GM21825 (cell line): ENCODE measurements around the gene MBP.

Source experiments
- ATAC-seq: cut with Tn5 transposase; IDR thresholded peaks from one replicate; pipeline ENCODE4 v1.9.1; 2021; ENCODE audit warnings: mild to moderate bottlenecking, moderate library complexity; ENCODE audit not compliant: unreplicated experiment

Gene MBP

DNA sequence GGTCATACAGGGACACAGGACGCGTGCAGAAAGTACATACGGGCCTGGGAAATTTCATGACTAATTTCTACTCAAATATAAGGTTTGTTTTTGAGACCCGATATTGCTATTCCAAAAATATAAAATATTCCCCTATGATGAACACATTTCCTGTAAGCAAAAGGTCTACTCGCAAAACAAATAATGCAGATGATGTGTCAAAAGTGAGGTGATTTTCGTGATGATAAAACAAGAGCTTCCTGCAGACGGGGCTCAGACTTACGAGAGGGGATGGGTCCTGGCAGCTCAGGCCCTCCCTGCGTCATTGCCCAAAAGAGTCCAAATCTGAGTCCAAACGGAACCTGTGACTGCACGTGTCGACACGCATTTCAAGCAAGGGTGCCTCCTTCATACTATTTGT is 62.7 kb downstream of the MBP start:
- no peak for ATAC-seq

DNA sequence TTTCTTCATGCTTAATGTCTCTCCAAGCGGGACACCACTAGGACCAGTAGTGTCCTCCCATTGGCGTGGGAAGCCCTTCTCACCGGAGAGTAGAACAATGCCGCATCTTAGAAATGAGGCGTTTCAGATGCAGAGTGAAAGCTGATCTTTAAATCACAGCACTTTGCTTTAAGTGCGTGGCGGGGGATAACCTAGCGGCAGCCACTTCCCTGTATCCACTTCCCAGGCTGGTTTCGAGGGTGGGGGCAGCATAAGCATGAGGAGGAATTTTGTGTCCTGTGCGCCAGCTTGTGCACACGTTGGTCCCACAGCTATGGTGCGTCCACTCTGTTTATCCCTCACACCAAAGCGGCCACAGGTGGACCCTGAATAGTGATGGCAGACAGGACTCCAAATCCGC is 63.1 kb downstream of the MBP start:
- no peak for ATAC-seq

DNA sequence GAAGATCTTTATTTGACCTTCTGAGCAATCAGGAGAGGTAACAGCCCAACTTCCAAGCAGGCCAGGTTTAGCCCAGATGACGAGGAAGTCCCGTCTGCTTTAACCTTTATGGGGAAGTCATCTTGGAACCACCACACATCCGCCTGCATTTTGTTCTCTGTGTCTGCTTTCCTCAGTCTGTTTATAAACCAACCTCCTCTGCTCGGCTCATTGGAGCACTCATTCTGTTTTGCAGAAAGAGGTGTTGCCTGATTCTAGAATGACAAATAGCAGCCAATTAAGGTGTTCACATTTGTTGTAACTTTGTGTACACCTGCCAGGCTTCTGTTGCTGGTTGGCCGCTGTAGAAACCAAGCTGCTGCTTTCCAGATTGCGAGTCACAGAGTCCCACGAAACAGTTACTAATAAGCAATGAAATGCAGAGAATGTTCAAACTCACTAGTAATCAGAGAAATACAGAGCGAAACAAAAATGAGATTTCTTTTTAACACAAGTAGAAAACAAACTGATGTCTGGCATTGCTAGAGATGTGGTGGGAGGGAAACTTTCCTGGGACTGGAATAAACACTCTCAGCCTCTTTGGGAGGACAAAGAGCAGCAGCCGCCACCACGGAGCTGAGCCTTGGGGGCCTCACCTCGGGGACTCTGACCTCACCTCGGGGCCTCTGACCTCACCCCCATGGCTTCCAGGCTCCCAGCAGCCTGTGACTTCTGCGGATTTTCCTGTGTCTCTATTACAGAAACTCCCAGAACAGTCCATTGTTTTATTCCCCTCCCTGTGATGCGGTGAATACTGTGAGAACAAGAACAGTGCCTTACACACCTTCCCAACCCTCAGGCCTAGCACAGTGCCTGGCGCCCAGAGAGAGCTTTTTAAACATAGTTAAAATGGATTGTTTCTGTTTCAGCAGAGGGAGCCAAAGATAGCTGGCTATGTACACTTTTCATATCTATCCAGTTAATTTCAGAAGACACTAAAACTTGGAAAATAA is 64.0 kb downstream of the MBP start:
- ATAC-seq = no peak

DNA sequence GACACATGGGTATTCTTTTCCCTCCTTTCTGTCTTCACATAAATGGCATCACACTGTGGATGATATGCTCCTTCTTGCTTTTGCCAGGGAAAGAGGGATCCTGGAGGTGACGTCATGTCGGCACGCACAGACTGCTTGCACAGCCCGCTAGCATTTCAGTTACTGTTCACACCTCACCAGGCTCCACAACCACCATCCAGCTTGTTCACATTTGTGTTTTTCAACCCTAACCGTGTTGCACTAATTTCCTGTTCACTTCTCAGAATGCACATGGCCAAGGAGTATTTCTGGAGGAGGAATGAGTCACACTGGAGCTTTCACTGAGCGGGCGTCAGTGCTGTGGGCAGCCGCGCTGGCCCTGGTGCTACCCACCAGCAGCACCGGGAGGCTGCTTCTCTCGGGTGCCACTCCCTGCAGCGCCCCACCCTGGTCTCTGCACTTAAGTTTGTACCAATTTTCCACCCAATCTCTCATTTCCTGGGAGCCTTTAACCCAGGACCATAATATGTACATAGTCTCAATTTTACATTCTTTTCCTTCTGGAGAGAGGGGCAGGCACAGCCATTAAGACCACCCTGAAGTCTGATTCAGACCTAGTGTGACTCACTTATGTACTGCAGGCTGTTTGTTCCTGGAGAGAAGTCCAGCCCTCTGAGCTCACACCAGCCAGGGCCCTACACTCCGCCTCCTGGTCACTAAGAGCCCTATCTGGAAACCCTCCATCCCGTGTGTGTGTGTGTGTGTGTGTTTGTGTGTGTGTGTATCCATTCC is 65.1 kb downstream of the MBP start:
- peak; percentile 19 for ATAC-seq

DNA sequence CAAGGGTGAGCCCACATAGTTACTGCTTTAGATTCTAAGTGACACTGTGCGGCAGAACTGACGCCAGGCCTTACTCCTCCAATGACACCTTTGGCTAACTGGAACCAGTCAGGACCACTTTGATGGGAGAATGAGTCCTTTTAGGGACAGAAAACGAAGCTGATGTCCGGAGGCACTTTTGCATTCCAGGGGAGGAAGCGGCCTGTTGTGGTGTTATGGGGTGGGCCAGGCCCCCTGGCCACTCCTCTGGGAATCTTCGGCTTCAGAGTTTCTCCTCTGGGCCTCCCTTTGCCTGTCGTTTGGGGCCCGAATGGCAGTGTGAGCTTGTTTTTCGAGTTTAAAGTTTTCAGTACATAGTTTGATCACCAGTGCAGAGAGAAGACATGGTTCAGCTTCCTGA is 65.9 kb downstream of the MBP start:
- no peak for ATAC-seq

DNA sequence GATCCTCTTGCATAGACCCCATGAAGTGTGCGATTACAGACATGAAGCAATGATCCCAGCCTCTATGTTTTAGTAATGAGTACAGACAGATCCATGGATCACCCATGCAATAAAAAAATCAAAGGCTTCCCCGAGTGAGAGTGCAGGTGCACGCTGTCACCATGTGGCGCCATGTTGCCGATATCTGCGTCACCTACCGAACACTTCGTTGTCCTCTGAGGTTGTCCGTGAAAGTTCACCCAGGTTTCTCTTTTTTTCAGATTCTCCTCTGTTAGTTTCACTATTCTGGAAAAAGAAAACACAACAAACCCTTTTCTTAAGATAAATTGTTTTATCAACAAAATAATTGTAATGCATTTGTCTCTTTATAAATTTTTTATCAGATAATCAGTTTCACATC is 66.5 kb downstream of the MBP start:
- ATAC-seq = no peak

DNA sequence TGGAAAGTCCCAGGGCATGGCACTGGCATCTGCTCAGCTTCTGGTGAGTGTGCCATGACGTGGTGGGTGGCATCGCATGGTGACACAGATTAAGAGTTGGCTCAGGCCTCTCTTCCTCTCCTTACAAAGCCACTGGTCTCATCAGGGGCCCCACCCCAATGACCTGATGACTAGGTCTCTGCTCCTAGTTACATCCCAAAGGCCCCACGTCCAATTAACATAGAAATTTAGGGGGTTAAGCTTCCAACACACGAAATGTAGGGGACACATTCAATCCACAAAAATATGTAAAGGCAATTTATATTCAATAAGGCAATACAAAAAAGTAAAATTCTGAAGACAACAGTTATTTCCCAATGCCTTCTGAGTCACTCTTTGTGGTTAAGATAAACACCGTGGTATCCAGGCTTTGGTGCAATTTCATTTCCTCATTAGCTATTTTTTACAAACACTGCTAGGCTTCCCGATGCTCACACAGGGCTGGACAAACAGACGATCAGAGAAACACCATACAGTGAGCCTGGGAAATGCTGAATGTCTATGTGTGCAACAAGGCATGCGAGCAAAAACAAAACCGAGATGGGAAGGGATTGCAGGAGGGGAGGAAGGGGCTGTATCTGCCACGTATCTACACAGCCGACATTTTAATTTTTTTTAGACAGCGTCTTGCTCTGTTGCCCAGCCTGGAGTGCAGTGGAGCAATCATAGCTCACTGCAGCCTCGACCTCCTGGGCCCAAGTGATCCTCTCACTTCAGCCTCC is 67.2 kb downstream of the MBP start:
- peak; percentile 32 for ATAC-seq

DNA sequence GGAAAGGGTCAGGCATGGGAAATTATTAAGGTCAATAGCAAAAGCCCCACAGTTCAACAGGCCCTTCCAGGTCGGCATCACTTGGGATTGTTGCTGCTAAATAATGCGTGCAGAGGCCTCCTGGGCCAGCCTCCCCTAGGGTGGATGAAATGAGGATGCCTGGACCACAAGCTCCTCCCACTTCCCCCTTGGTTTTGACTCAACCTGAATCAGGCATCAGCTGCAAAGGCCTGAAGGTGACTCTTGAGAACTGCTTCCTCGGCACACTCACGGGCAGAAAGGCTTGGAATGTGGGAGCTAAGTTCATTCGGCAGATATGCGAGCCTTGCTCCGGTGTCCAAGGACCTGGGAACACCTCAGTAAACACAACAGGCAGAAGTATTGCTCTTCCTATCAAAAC is 69.3 kb downstream of the MBP start:
- peak; percentile 52 for ATAC-seq

DNA sequence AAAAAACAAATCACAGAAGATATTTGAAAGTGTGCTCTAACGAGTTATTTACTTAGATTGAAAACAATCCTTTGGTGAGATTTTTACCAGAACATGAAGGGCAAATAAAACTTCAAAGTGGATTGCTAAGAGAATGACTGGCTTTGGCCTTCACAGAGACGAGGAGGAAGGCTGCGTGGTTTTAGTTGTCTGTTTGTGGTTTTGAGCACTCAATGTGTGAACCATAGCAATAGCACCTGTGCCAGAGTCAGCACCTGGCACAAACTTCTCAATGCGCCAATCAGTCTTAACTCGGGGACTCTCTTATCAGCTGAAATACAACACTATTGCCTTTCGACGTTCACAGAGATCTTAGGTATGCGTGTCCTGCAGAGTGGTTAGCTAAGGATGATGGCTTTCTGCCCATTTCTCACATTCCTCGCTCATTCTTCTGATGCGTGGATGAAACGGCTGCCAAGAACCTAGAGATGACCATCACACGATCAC is 70.0 kb downstream of the MBP start:
- peak; percentile 30 for ATAC-seq

DNA sequence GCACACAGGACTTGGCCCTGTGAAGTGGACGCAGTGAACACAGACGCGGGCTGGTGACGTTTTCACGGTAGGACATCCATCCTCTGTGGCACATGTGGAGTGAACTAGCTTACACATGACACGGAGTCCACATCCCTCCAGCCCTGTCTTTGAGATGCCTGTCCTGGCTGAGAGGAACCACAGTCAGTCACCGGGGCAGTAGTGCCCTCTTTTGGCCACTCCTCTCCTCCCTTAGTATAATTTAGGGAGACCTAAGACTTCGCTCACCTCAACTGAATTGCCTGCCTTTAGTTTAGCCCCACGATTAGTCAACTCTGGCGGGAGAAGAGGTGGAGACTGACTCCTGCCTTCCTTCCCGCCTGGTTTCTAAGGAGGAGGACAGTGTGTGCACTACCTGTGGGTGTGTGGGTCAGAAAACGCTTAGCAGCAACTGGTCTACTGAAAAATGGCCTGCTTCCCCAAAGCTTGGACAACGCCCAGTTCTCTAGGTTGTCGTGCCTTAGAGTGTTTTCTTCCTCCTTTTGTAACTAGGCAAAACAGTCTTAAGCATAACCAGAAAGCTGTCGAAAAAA is 70.6 kb downstream of the MBP start:
- peak; percentile 25 for ATAC-seq

DNA sequence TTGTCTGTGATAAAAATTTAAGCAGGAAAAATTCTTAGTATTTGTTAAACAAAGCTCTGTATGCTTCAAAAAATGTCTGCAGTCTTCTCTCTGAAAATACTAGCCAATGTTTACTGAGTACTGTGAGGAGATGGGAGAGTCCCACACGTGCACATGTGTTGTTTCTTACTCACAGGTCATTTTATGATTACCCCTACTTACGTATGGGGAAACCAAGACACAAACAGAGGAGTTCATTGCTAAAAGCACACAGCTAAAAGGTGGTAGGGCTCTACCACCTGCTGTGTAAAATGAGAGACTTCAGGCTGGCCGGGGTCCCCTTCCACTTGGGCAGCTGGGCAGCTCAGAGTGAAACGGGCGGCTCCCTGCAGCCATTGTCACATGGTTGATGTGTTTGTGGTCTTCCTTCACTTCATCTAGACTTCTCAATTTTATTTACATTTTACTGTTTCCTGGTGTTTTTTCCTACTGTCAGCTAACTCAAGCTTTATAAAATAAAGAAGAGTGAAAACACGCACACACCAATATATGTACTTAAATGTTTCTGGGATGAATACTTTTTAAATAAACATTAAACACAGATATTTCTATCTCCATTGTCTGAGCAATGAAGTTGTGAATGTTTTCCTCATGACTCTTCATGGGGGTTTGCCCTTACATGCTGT is 71.2 kb downstream of the MBP start:
- no peak for ATAC-seq

DNA sequence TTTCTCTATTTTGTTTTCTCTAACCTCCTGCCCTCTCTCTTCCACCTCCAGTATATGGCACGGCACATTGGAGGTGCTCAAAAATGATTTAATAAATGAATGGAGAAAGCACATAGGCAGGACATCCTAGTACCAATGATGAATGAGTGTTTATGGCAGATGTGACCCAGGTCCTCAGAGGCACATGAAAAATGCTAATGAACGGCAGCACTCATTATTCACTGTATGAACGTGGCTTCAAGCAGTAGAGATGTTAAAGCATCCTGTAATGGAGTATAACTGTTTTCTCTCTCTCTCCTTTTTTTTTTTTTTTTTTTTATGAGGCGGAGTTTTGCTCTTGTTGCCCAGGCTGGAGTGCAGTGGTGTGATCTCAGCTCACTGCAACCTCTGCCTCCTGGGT is 72.4 kb downstream of the MBP start:
- ATAC-seq = no peak

DNA sequence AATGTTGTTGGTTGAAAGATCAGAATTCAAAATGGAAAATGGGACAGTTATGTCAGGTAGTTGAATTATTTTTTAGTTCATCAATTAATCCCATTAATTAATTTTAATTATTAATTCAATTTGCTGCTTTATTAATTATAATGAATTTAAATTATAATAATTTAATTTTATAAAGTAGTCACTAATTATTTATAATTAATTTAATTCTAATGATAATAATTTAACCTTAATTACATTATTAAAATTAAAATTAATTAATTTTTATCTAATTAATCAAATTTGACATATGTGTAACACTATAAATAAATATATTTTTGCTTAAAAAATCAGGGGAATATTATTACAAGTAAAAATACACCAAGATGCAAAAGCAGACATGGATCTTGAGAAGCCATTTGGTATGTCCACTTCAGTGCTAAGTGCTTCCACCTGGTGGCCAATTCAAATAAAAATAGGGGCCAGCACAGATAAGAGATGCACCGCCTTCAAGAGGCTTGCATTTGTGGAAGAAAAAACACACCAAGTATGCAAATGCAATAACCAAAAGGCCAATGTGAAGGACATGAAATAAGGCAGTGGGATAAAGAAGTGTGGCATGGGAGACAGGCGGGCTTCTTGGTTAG is 73.2 kb downstream of the MBP start:
- ATAC-seq = no peak

DNA sequence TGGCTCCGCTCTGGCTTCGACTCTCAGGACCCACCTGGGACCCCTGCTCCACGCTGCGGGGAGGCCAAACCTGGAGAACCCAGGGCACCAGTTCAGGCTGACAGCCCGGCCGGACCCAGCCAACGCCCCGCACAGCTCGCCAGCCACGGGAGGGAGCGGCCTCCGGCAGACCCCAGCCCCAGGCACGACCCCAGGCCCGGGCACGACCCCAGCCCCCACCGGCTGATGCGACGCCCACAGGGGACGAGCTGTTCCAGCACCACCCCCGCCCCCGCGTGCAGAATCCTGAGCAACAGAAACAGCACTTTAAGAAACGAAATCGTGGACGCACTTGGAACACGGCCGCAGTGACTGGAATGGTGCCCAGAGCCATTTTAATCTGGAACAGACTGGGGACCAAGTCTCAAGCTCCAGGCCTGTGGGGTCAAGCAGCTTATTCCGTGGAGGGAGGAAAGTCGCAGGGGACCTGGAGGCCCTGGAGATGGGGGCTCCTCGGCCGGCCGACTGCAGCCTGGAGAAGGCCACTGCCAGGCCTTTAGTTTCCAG is 74.2 kb downstream of the MBP start:
- ATAC-seq = no peak

DNA sequence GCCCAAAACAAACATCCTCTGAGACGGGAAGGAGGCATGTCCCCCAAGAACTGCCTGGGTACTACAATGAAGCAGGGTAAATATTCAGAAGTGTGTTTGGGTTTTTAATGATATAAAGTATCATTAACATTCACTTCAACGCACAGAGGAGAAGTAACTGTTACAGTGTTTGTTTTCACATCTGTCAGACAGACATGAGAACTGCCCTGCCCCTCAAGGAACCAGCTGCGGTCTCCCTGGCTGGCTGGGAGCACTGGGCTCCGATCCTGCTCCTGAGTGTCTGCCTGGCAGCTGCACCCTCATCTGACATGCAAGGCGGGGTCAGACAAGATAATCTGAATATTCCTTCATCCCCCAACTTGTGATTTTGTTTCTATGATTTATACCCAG is 75.6 kb downstream of the MBP start:
- no peak for ATAC-seq

DNA sequence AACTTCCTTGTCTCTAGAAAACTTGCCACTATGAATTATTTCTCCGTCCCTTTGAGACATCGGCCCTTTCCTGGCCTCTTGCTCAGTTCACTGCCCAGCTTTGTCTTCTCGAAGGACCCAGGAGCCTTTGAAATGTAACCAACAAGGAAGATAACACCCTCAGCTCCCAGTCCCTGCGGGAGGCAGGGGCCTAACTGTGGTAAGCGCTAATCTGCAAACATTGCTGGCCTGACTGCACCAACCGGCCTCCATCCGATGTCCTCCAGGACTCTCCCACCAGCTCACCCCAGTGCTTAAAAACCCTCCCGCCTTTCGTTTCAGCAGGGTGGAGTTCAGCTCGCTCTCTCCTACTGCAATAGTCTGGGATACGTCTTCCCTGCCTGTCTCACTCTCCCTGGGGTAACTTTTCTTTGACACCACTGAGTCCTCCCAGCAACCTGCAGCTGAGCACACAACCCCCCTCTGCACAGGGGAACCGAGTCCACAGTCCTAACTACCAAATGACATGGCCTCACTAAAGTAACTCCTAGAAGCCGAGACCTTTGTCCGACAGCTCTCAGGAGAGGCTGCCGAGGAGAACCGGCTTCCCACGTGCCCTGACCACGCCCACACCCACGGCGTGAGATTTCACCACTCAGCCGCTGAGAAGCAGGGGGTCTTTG is 76.1 kb downstream of the MBP start:
- no peak for ATAC-seq

DNA sequence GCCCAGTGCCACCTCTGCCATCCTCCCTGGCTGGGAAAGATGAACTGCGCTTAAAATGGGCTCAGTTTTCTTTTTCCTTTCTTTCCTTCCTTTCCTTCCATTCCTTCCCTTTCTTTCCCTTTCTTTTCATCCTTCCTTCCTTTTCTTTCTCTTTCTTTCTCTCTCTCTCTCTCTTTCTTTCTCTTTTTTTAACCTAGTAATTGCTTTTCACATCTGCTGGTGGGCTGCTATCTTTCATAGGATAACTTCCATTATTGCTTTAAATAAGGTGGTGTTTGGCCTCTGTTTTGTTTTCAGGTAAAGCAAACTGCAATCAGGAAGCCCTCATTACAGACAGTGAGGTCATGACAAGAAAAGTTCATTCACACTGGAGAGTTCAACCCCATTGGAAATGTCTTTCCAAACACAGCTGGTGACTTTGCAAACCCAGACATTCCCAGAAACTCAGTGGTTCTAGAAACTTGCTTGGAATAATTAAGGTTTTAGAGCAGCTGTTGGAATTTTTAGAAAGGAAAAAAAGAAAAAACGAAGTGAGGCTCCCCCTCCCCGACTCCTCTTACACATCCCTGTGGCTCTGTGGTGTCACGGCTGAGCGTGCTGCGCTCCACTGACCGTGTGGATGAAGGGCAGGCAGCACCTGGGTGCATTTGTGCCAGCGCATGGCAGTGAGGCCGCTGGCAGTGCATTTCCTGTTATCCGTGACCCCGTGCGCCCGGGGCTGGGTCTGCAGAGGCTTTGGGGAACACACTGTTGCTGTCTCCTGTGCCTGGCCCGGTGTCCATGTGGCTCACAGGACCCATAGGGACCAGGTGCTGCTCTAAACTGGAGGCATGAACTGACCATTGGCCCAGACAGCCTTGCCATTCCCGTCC is 76.9 kb downstream of the MBP start:
- ATAC-seq = no peak
